Measurements from ENCODE around the gene TRPM1. TPM values are rescaled to one million over a fixed set of nuclear protein-coding genes. Genes with fewer than 3 reads are reported as not detected.

The TRPM1 gene
- polyA plus RNA-seq, 2 of the 4 experiments (the other 2 are of a cell fraction): not detected

DNA sequence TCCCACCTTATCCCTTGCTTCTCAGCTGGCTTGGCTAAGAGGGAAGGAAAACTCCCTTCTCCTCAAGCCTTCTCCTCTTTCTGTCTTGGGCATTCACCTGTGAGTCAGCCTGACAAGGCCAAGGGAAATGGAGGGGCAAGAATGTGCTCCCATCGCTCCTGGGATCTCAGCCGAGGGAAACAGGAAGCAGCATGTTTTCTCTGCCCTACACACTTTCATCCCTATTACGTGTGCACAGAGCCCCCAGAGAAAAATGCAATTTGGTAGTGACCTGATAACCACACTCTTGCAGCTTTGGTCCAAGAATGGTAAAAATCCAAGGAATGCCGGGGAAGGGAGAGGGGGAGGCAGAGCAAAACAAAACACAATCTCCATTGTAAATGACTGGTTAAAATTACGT, 77.2 kb downstream of the TRPM1 start (continued):
- no peak for TF ChIP-seq ZNF302 (CRISPR knock-in tag; IDR thresholded peaks at IDR 0.05)

DNA sequence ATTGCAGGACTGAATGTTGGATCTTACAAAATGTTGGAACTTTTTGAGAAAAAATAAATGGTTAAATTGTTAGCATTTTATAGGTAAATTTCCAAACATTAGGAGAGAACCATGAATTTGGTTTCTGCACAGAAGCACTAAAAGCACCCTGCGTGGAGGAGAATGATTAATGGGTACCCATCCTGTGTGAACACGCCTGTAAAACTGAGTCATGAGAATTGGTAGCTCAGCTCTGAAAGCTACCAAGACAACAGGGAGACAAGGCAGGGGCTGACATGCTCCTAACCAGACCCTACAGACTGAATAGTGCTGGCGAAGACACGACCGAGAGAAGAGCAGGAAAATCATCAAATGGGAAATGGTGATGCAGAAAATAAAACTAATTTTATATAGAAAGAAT, 77.7 kb downstream of the TRPM1 start:
- ATAC-seq (no peak), DNase-seq (ENCODE audit: low read depth in 1 of 2, low spot score in 1 of 2) (no peak), FAIRE-seq (peak; percentile 83)
- peaks cover 18% of the 10 kb centered on the region for H3K4me1 ChIP-seq
- CTCF ChIA-PET: interaction anchor here (0.6 to 2.7 kb wide), 3 partner anchors 17 to 105 kb away, joined by 3 to 11 read pairs (median 4); no protein-coding TSS in a partner anchor
- POLR2A ChIA-PET: interaction anchor here (1.7 kb wide), 1 partner anchor 32 kb away, joined by 5 read pairs; no protein-coding TSS in a partner anchor
- WGBS (ENCODE audit: missing lambda C conversion rate): 79% methylated on average over 5 of the region's 5 CpGs
- H3K9me3 ChIP-seq: no peaks in the 10 kb centered on the region
- no peak overlapping the region for H3K4me3 ChIP-seq
- H3K4me2 ChIP-seq: peak overlapping the region; percentile 70
- TF ChIP-seq CEBPB (IDR thresholded peaks at IDR 0.05) (no peak), HOXB13 (CRISPR knock-in tag; IDR thresholded peaks at IDR 0.05; ENCODE audit: low read depth) (no peak), MAFK (IDR thresholded peaks at IDR 0.05; ENCODE audit: partially characterized antibody) (no peak)
- TF ChIP-seq, protein P1, sequence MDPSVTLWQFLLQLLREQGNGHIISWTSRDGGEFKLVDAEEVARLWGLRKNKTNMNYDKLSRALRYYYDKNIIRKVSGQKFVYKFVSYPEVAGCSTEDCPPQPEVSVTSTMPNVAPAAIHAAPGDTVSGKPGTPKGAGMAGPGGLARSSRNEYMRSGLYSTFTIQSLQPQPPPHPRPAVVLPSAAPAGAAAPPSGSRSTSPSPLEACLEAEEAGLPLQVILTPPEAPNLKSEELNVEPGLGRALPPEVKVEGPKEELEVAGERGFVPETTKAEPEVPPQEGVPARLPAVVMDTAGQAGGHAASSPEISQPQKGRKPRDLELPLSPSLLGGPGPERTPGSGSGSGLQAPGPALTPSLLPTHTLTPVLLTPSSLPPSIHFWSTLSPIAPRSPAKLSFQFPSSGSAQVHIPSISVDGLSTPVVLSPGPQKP (IDR thresholded peaks at IDR 0.05; ENCODE audit: low read depth, low read length): no peak
- H3K27ac ChIP-seq: peak overlapping the region; percentile 33 to 67

DNA sequence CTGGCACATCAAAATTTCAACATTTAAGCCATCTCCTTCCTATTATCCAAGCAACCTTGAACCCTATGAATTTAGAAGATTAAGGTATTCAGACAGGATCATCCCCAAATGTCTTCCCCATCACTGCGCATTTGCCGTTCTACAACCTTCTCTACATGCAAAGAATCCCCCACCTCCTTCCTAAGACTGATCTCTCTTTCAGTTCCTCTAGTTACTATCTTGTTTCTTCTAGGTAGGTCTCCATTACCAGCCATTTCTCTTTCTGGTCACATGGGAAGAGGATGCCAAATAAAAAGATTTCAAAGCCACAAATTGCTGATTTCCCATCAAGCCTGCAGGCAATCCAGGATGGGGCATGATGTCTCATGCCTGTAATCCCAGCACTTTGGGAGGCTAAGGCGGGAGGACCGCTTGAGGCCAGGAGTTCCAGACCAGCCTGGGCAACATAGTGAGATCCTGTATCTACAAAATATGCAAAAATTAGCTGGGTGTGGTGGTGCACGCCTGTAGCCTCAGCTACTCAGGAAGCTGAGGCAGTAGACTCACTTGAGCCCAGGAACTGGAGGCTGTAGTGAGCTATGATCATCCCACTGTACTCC, 80.4 kb downstream of the TRPM1 start:
- H3K9me3 ChIP-seq: no peaks in the 10 kb centered on the region
- ATAC-seq (no peak), FAIRE-seq (no peak), DNase-seq (ENCODE audit: low read depth in 1 of 2, low spot score in 1 of 2) (no peak)
- WGBS (ENCODE audit: missing lambda C conversion rate): 98% methylated on average over 5 of the region's 5 CpGs
- TF ChIP-seq EHMT2 (IDR thresholded peaks at IDR 0.05; ENCODE audit: low read depth) (no peak), PHF8 (IDR thresholded peaks at IDR 0.05; ENCODE audit: borderline replicate concordance, low read depth) (no peak), POLR2A (IDR thresholded peaks at IDR 0.05; ENCODE audit: low read length) (no peak), RFX5 (IDR thresholded peaks at IDR 0.05) (no peak), MAFK (IDR thresholded peaks at IDR 0.05; ENCODE audit: partially characterized antibody) (no peak), HDAC2 (IDR thresholded peaks at IDR 0.05) (no peak), ZFP36 (IDR thresholded peaks at IDR 0.05; ENCODE audit: borderline replicate concordance, partially characterized antibody) (no peak), BHLHE40 (IDR thresholded peaks at IDR 0.05; ENCODE audit: low read depth, low read length) (no peak), CHD2 (IDR thresholded peaks at IDR 0.05; ENCODE audit: low read length, partially characterized antibody) (no peak), JUNB (IDR thresholded peaks at IDR 0.05) (no peak), NR3C1 (IDR thresholded peaks at IDR 0.05) (no peak), CBX2 (IDR thresholded peaks at IDR 0.05; ENCODE audit: borderline replicate concordance, low read depth) (no peak), RARB (CRISPR knock-in tag; IDR thresholded peaks at IDR 0.05) (no peak)
- TF ChIP-seq, protein P2, sequence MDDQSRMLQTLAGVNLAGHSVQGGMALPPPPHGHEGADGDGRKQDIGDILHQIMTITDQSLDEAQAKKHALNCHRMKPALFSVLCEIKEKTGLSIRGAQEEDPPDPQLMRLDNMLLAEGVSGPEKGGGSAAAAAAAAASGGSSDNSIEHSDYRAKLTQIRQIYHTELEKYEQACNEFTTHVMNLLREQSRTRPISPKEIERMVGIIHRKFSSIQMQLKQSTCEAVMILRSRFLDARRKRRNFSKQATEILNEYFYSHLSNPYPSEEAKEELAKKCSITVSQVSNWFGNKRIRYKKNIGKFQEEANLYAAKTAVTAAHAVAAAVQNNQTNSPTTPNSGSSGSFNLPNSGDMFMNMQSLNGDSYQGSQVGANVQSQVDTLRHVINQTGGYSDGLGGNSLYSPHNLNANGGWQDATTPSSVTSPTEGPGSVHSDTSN (IDR thresholded peaks at IDR 0.05): no peak
- TF ChIP-seq, protein P3, sequence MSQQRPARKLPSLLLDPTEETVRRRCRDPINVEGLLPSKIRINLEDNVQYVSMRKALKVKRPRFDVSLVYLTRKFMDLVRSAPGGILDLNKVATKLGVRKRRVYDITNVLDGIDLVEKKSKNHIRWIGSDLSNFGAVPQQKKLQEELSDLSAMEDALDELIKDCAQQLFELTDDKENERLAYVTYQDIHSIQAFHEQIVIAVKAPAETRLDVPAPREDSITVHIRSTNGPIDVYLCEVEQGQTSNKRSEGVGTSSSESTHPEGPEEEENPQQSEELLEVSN (IDR thresholded peaks at IDR 0.05; ENCODE audit: borderline replicate concordance, low read depth): no peak
- TF ChIP-seq, protein P4, sequence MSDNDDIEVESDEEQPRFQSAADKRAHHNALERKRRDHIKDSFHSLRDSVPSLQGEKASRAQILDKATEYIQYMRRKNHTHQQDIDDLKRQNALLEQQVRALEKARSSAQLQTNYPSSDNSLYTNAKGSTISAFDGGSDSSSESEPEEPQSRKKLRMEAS (IDR thresholded peaks at IDR 0.05): no peak
- TF ChIP-seq, protein P5, sequence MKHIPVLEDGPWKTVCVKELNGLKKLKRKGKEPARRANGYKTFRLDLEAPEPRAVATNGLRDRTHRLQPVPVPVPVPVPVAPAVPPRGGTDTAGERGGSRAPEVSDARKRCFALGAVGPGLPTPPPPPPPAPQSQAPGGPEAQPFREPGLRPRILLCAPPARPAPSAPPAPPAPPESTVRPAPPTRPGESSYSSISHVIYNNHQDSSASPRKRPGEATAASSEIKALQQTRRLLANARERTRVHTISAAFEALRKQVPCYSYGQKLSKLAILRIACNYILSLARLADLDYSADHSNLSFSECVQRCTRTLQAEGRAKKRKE (CRISPR knock-in tag; IDR thresholded peaks at IDR 0.05; ENCODE audit: low read depth): no peak
- TF ChIP-seq, protein P6, sequence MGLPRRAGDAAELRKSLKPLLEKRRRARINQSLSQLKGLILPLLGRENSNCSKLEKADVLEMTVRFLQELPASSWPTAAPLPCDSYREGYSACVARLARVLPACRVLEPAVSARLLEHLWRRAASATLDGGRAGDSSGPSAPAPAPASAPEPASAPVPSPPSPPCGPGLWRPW (IDR thresholded peaks at IDR 0.05): no peak
- CTCF ChIA-PET: no interaction called here
- no peak overlapping the region for H3K27ac ChIP-seq
- POLR2A ChIA-PET: no interaction called here
- H3K4me3 ChIP-seq: no peak overlapping the region
- peaks cover 18% of the 10 kb centered on the region for H3K4me1 ChIP-seq
- H3K4me2 ChIP-seq: no peak overlapping the region
